WTC11 (cell line): ENCODE data around the gene NSDHL. TPM values are rescaled to one million over a fixed set of nuclear protein-coding genes. Genes with fewer than 3 reads are reported as not detected.

Experiments used
- ATAC-seq: fragments of 200-7000 bp; cut with Tn5 transposase; 2 replicates; pipeline ENCODE4 v1.10.0; 2021; ENCODE audit warnings: mild to moderate bottlenecking, moderate library complexity
- CTCF ChIA-PET: fragments of 300-600 bp; sonication (Branson Sonifier 250); formaldehyde crosslinking; loops from one replicate; lab custom pipeline; 2021; ENCODE audit warnings: antibody characterized with exemption; lab: Charles Lee
- POLR2A ChIA-PET: fragments of 350-600 bp; sonication (Branson Sonifier 250); formaldehyde crosslinking; loops from one replicate; lab custom pipeline; 2021; ENCODE audit warnings: antibody characterized with exemption; lab: Charles Lee
- DNase-seq: peaks from one replicate; pipeline ENCODE4 v3.0.0; 2021; ENCODE audit warnings: low spot score
- H3K27ac Mint-ChIP-seq: 2 replicates; pipeline ENCODE4 v1.8.0; 2021; ENCODE audit warnings: mixed read lengths
- H3K27me3 Mint-ChIP-seq: 2 replicates; pipeline ENCODE4 v1.8.0; 2021; ENCODE audit warnings: low read depth, mild to moderate bottlenecking, moderate library complexity, mixed read lengths
- H3K36me3 Mint-ChIP-seq: 2 replicates; pipeline ENCODE4 v1.8.0; 2021; ENCODE audit warnings: mixed read lengths
- H3K4me1 Mint-ChIP-seq: 2 replicates; pipeline ENCODE4 v1.8.0; 2022; ENCODE audit warnings: mixed read lengths
- H3K4me3 Mint-ChIP-seq: 2 replicates; pipeline ENCODE4 v1.8.0; 2021; ENCODE audit warnings: mild to moderate bottlenecking, moderate library complexity, mixed read lengths
- H3K9me3 Mint-ChIP-seq: 2 replicates; pipeline ENCODE4 v1.8.0; 2021; ENCODE audit warnings: mixed read lengths
- ATF2 ChIP-seq: sonication (generic); formaldehyde crosslinking; IDR thresholded peaks from 2 replicates; pipeline ENCODE4 v1.8.1; 2022; ENCODE audit warnings: low read depth, missing genetic modification reagents, borderline replicate concordance
- CDX4 ChIP-seq: fragments of 250-450 bp; sonication (Bioruptor Pico); IDR thresholded peaks from 2 replicates; pipeline ENCODE4 v1.9.0; 2021; ENCODE audit warnings: moderate library complexity, mild to moderate bottlenecking, inconsistent platforms, borderline replicate concordance
- CTCF ChIP-seq: fragments of 200-600 bp; IDR thresholded peaks from 2 replicates; pipeline ENCODE4 v1.8.0; 2022; ENCODE audit warnings: antibody characterized with exemption
- E2F5 ChIP-seq: sonication (generic); formaldehyde crosslinking; IDR thresholded peaks from 2 replicates; pipeline ENCODE4 v1.8.1; 2022; ENCODE audit warnings: mild to moderate bottlenecking, moderate library complexity, missing genetic modification reagents
- JAZF1 ChIP-seq: fragments of 250-450 bp; sonication (Bioruptor Pico); IDR thresholded peaks from 2 replicates; pipeline ENCODE4 v1.9.0; 2021; ENCODE audit warnings: moderate library complexity, mild to moderate bottlenecking, inconsistent platforms
- JUN ChIP-seq: sonication (generic); formaldehyde crosslinking; IDR thresholded peaks from 2 replicates; pipeline ENCODE4 v1.8.0; 2023; ENCODE audit warnings: mild to moderate bottlenecking, missing genetic modification reagents
- MAX ChIP-seq: sonication (generic); formaldehyde crosslinking; IDR thresholded peaks from 2 replicates; pipeline ENCODE4 v1.8.0; 2022; ENCODE audit warnings: mild to moderate bottlenecking, missing genetic modification reagents
- MLX ChIP-seq: sonication (generic); formaldehyde crosslinking; IDR thresholded peaks from 2 replicates; pipeline ENCODE4 v1.8.1; 2023; ENCODE audit warnings: mild to moderate bottlenecking, missing genetic modification reagents, moderate library complexity
- MXD4 ChIP-seq: fragments of 250-450 bp; sonication (Bioruptor Pico); IDR thresholded peaks from 2 replicates; pipeline ENCODE4 v1.8.0; 2021; ENCODE audit warnings: mild to moderate bottlenecking, moderate library complexity, borderline replicate concordance
- NR2C2 ChIP-seq: sonication (generic); formaldehyde crosslinking; IDR thresholded peaks from 2 replicates; pipeline ENCODE4 v1.8.0; 2022; ENCODE audit warnings: mild to moderate bottlenecking, missing genetic modification reagents
- PREB ChIP-seq: sonication (generic); formaldehyde crosslinking; IDR thresholded peaks from 2 replicates; pipeline ENCODE4 v1.8.1; 2022; ENCODE audit warnings: mild to moderate bottlenecking, missing genetic modification reagents, moderate library complexity, borderline replicate concordance
- PRRX2 ChIP-seq: fragments of 250-450 bp; sonication (Bioruptor Pico); IDR thresholded peaks from 2 replicates; pipeline ENCODE4 v1.8.0; 2021; ENCODE audit warnings: mild to moderate bottlenecking
- TCF7 ChIP-seq: sonication (generic); formaldehyde crosslinking; IDR thresholded peaks from 2 replicates; pipeline ENCODE4 v1.8.0; 2022; ENCODE audit warnings: mild to moderate bottlenecking, low read depth, missing genetic modification reagents, moderate library complexity
- TP53 ChIP-seq: sonication (generic); formaldehyde crosslinking; IDR thresholded peaks from 2 replicates; pipeline ENCODE4 v1.8.1; 2023; ENCODE audit warnings: mild to moderate bottlenecking, missing genetic modification reagents
- ZNF219 ChIP-seq: sonication (generic); formaldehyde crosslinking; IDR thresholded peaks from 2 replicates; pipeline ENCODE4 v1.8.0; 2023; ENCODE audit warnings: missing genetic modification reagents, mild to moderate bottlenecking, borderline replicate concordance
- ZNF512 ChIP-seq: sonication (generic); formaldehyde crosslinking; IDR thresholded peaks from 2 replicates; pipeline ENCODE4 v1.8.1; 2022; ENCODE audit warnings: missing genetic modification reagents, borderline replicate concordance
- total RNA-seq: library from RNA; stranded (reverse); gene quantifications from 3 replicates; pipeline ENCODE4 v1.2.3, GENCODE V29; 2021

Gene NSDHL
- total RNA-seq, 1 experiment from 2014 or later = 22.5 TPM

DNA sequence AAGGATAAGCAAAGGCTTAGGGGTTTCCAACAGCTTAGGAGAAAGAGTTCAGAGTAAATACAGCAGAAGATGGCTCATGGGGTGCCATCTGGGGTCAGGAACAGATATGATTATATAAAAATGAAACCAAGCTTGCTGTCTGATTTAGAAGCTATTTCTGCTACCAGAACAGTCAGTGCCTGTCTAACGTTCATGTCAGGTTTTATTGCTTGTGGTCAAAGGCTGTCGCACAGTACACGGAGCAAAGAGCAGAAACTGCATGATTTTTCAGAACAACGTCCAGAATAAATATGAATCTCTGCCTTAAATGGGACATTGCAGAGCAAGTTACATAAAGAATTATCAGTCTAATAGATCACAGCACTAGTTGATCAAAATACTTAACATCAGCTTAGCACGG is 17.7 kb upstream of the NSDHL start:
- CTCF ChIA-PET = no interaction called here
- POLR2A ChIA-PET = no interaction called here
- Mint-ChIP-seq H3K27ac (no peak overlapping the region), H3K4me3 (no peak overlapping the region), H3K9me3 (no peaks in the 10 kb centered on the region), H3K27me3 (peaks cover 3% of the 10 kb centered on the region; the same call in 1 of the 2 replicates)
- no peak for DNase-seq
- TF ChIP-seq ATF2 (CRISPR knock-in tag) (no peak), TCF7 (CRISPR knock-in tag) (no peak), CTCF (no peak), JAZF1 (CRISPR knock-in tag) (no peak)
- TF ChIP-seq, all 79 proteins: peak for 0
- no peak for ATAC-seq
- Mint-ChIP-seq H3K4me1 (peaks cover 6% of the 10 kb centered on the region), H3K36me3 (no peaks in the 10 kb centered on the region)

DNA sequence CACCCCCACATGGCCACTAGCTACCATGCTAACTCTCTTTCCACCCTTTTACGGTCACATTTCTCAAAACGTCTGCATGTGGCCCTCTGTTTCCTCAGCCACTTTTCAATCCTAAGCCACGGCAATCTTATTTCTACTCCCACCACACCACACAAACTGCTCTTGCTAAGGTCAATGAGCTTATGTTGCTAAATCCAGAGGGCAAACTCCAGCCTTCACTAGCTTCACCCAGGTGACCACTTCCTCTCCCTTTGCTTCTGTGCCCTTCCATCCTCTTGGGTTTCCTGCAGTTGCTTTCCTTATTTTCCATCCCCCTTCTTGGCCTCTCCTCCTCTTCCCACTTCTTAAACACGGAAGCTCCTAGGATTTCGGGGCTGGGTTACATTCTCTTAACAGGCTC is 16.8 kb upstream of the NSDHL start:
- TF ChIP-seq PRRX2 = no peak
- no peak for TF ChIP-seq ZNF512 (CRISPR knock-in tag)
- TF ChIP-seq E2F5 = no peak
- no peak for TF ChIP-seq JUN (CRISPR knock-in tag)
- no peak for TF ChIP-seq ZNF219
- TF ChIP-seq NR2C2 (CRISPR knock-in tag) = no peak
- TF ChIP-seq MXD4 (CRISPR knock-in tag) = no peak
- no peak for TF ChIP-seq CDX4 (CRISPR knock-in tag)
- TF ChIP-seq MLX (CRISPR knock-in tag) = no peak
- no peak for TF ChIP-seq TP53 (CRISPR knock-in tag)
- TF ChIP-seq MAX = no peak
- no peak for TF ChIP-seq PREB (CRISPR knock-in tag)
- ChIA-PET POLR2A (no interaction called here), CTCF (interaction anchor here (0.9 kb wide), 1 partner anchor 166 kb away, joined by 3 read pairs; no protein-coding TSS in a partner anchor)
- no peak overlapping the region for H3K27ac Mint-ChIP-seq
- peaks cover 10% of the 10 kb centered on the region for H3K4me1 Mint-ChIP-seq
- DNase-seq = no peak
- H3K4me3 Mint-ChIP-seq = no peak overlapping the region
- no peak for ATAC-seq
- H3K36me3 Mint-ChIP-seq = no peaks in the 10 kb centered on the region
- H3K9me3 Mint-ChIP-seq = no peaks in the 10 kb centered on the region
- peaks cover 3% of the 10 kb centered on the region; the same call in 1 of the 2 replicates for H3K27me3 Mint-ChIP-seq
